H9 (cell line): Measurements from ENCODE around the gene LOC128125822.
A peak's percentile ranks its signal among the peaks of the same experiment; 100 is the strongest.

Source experiments
- DNase-seq: peaks from one replicate; pipeline ENCODE4 v3.0.0-alpha.2; 2017
- H2AFZ ChIP-seq: one replicate; pipeline ENCODE4 v1.6.1; 2013; ENCODE audit warnings: mild to moderate bottlenecking, low read length, control low read depth, moderate library complexity
- H2AK5ac ChIP-seq: 2 replicates; pipeline ENCODE4 v1.6.1; 2013; ENCODE audit warnings: low read length, control low read depth, mixed read lengths; ENCODE audit not compliant: insufficient read length
- H2BK120ac ChIP-seq: one replicate; pipeline ENCODE4 v1.6.1; 2013; ENCODE audit warnings: low read depth, mild to moderate bottlenecking, low read length, control low read depth, inconsistent platforms; ENCODE audit not compliant: poor library complexity, severe bottlenecking
- H2BK12ac ChIP-seq: 2 replicates; pipeline ENCODE4 v1.6.1; 2013; ENCODE audit warnings: low read length, control low read depth, mixed read lengths, low read depth; ENCODE audit not compliant: insufficient read length
- H2BK15ac ChIP-seq: 2 replicates; pipeline ENCODE4 v1.6.1; 2013; ENCODE audit warnings: low read depth, low read length, control low read depth
- H2BK20ac ChIP-seq: one replicate; pipeline ENCODE4 v1.6.1; 2013; ENCODE audit warnings: low read depth, mild to moderate bottlenecking, low read length, control low read depth, inconsistent platforms; ENCODE audit not compliant: poor library complexity, severe bottlenecking
- H2BK5ac ChIP-seq: 2 replicates; pipeline ENCODE4 v1.6.1; 2013; ENCODE audit warnings: low read length, control low read depth, mixed read lengths; ENCODE audit not compliant: insufficient read length
- H3K14ac ChIP-seq: 2 replicates; pipeline ENCODE4 v1.6.1; 2013; ENCODE audit warnings: low read length, control low read depth; ENCODE audit not compliant: insufficient read depth
- H3K18ac ChIP-seq: 2 replicates; pipeline ENCODE4 v1.6.1; 2013; ENCODE audit warnings: low read depth, mild to moderate bottlenecking, mixed read lengths, low read length, control low read depth; ENCODE audit not compliant: insufficient read length
- H3K23ac ChIP-seq: 2 replicates; pipeline ENCODE4 v1.6.1; 2013; ENCODE audit warnings: low read length, control low read depth, mixed read lengths, low read depth; ENCODE audit not compliant: insufficient read length
- H3K23me2 ChIP-seq: 2 replicates; pipeline ENCODE4 v1.6.1; 2013; ENCODE audit warnings: low read depth, mild to moderate bottlenecking, mixed read lengths, low read length, control low read depth; ENCODE audit not compliant: insufficient read length, poor library complexity, severe bottlenecking
- H3K27ac ChIP-seq: 2 replicates; pipeline ENCODE4 v1.5.1; 2013; ENCODE audit warnings: low read length, control low read depth, mixed read lengths, low read depth; ENCODE audit not compliant: insufficient read length
- H3K27me3 ChIP-seq: 2 replicates; pipeline ENCODE4 v1.6.1; 2013; ENCODE audit warnings: low read length, control low read depth, inconsistent platforms; ENCODE audit not compliant: insufficient read depth
- H3K4ac ChIP-seq: 2 replicates; pipeline ENCODE4 v1.6.1; 2013; ENCODE audit warnings: low read depth, mild to moderate bottlenecking, control low read depth, inconsistent platforms, low read length, moderate library complexity
- H3K4me1 ChIP-seq: 2 replicates; pipeline ENCODE4 v1.6.1; 2013; ENCODE audit warnings: low read length, control low read depth, inconsistent platforms; ENCODE audit not compliant: insufficient read depth
- H3K4me2 ChIP-seq: 2 replicates; pipeline ENCODE4 v1.6.1; 2013; ENCODE audit warnings: low read length, control low read depth, mixed read lengths; ENCODE audit not compliant: insufficient read length, insufficient read depth
- H3K56ac ChIP-seq: 2 replicates; pipeline ENCODE4 v1.6.1; 2013; ENCODE audit warnings: low read depth, mild to moderate bottlenecking, mixed read lengths, low read length, control low read depth; ENCODE audit not compliant: insufficient read length
- H3K79me1 ChIP-seq: 2 replicates; pipeline ENCODE4 v1.6.1; 2013; ENCODE audit warnings: low read depth, mild to moderate bottlenecking, moderate library complexity, low read length, control low read depth, inconsistent platforms; ENCODE audit not compliant: insufficient read depth, poor library complexity, severe bottlenecking
- H3K79me2 ChIP-seq: 2 replicates; pipeline ENCODE4 v1.6.1; 2013; ENCODE audit warnings: low read length, control low read depth, inconsistent platforms; ENCODE audit not compliant: insufficient read depth
- H3K9ac ChIP-seq: 2 replicates; pipeline ENCODE4 v1.6.1; 2013; ENCODE audit warnings: low read length, control low read depth, mixed read lengths; ENCODE audit not compliant: insufficient read length; ENCODE audit errors: extremely low read depth
- H3K9me3 ChIP-seq: one replicate; pipeline ENCODE4 v1.6.1; 2013; ENCODE audit warnings: low read depth, low read length, inconsistent platforms; ENCODE audit not compliant: control insufficient read depth
- H3T11ph ChIP-seq: one replicate; pipeline ENCODE4 v1.6.1; 2013; ENCODE audit warnings: mild to moderate bottlenecking, low read length, control low read depth, inconsistent platforms
- H4K20me1 ChIP-seq: one replicate; pipeline ENCODE4 v1.6.1; 2013; ENCODE audit not compliant: control insufficient read depth, insufficient read length, insufficient read depth
- H4K5ac ChIP-seq: 2 replicates; pipeline ENCODE4 v1.6.1; 2013; ENCODE audit warnings: low read depth, mild to moderate bottlenecking, mixed read lengths, low read length, control low read depth; ENCODE audit not compliant: insufficient read length
- H4K8ac ChIP-seq: replicated peaks from 2 replicates; pipeline ENCODE4 v1.6.1; 2013; ENCODE audit warnings: low read length, control low read depth, mixed read lengths, low read depth; ENCODE audit not compliant: insufficient read length
- H4K91ac ChIP-seq: 2 replicates; pipeline ENCODE4 v1.6.1; 2013; ENCODE audit warnings: low read depth, mild to moderate bottlenecking, moderate library complexity, mixed read lengths, low read length, control low read depth; ENCODE audit not compliant: insufficient read length
- H3K27ac Mint-ChIP-seq, 3 experiments: 2 replicates in 2 of 3; 3 replicates in 1 of 3; pipeline ENCODE4 v1.8.0; 2020 to 2021; ENCODE audit warnings: mixed read lengths in 3 of 3, mild to moderate bottlenecking in 1 of 3, moderate library complexity in 1 of 3
- H3K27me3 Mint-ChIP-seq: 2 replicates; pipeline ENCODE4 v1.8.0; 2021; ENCODE audit warnings: low read depth, mild to moderate bottlenecking, moderate library complexity, mixed read lengths
- H3K36me3 Mint-ChIP-seq, 3 experiments: 2 replicates in 2 of 3; 3 replicates in 1 of 3; pipeline ENCODE4 v1.8.0; 2020 to 2021; ENCODE audit warnings: low read depth in 3 of 3, mixed read lengths in 3 of 3; ENCODE audit not compliant: insufficient read depth in 1 of 3
- H3K4me1 Mint-ChIP-seq, 2 experiments: 2 replicates each; pipeline ENCODE4 v1.8.0; 2020; ENCODE audit warnings: mixed read lengths in 2 of 2
- H3K4me3 Mint-ChIP-seq, 2 experiments: 2 replicates in 1 of 2; 3 replicates in 1 of 2; pipeline ENCODE4 v1.8.0; 2020 to 2021; ENCODE audit warnings: mild to moderate bottlenecking in 2 of 2, mixed read lengths in 2 of 2, moderate library complexity in 1 of 2
- H3K9me3 Mint-ChIP-seq, 2 experiments: 2 replicates in 1 of 2; 3 replicates in 1 of 2; pipeline ENCODE4 v1.8.0; 2020; ENCODE audit warnings: mild to moderate bottlenecking in 2 of 2, mixed read lengths in 2 of 2, moderate library complexity in 1 of 2
- CTCF ChIP-seq: fragments of 200-600 bp; sonication (generic); conservative IDR thresholded peaks from 3 replicates; pipeline ENCODE4 v1.8.0; 2021; ENCODE audit warnings: antibody characterized with exemption, mild to moderate bottlenecking
- WGBS: extraction: QIAGEN DNeasy Blood & Tissue Kit; methylation state at CpG from one replicate; pipeline ENCODE4 v1.1.7; 2013; ENCODE audit warnings: missing lambda C conversion rate, low lambda C conversion rate, mixed read lengths; ENCODE audit not compliant: insufficient read length; ENCODE audit errors: extremely low coverage; 5-methylcytosine and 5-hydroxymethylcytosine counted together

The LOC128125822 gene

GRCh38 chr6:63527658-63528514 lies 44.4 kb upstream of the LOC128125822 start:
- Histone ChIP-seq H3T11ph (no peak overlapping the region), H2BK15ac (no peak overlapping the region), H4K5ac (no peak overlapping the region), H3K27me3 (no peaks in the 10 kb centered on the region), H3K23me2 (no peaks in the 10 kb centered on the region), H3K27ac (no peak overlapping the region), H3K23ac (no peak overlapping the region), H2BK5ac (no peak overlapping the region), H3K4me2 (no peak overlapping the region), H3K18ac (no peak overlapping the region), H2AFZ (no peak overlapping the region), H4K91ac (no peak overlapping the region), H3K9ac (no peak overlapping the region), H2BK120ac (no peak overlapping the region), H3K4me1 (no peaks in the 10 kb centered on the region), H2BK20ac (no peak overlapping the region), H3K4ac (no peak overlapping the region), H2AK5ac (no peak overlapping the region), H3K79me2 (no peaks in the 10 kb centered on the region), H3K56ac (no peak overlapping the region), H3K9me3 (no peaks in the 10 kb centered on the region), H4K20me1 (no peaks in the 10 kb centered on the region), H3K14ac (no peak overlapping the region), H3K79me1 (no peaks in the 10 kb centered on the region), H2BK12ac (no peak overlapping the region), H4K8ac (peak overlapping the region; percentile 38)
- Mint-ChIP-seq H3K27ac (no peak overlapping the region), H3K27me3 (no peaks in the 10 kb centered on the region; the same call in 1 of the 2 replicates), H3K4me3 (no peak overlapping the region), H3K9me3 (no peaks in the 10 kb centered on the region), H3K4me1 (no peaks in the 10 kb centered on the region), H3K36me3 (no peaks in the 10 kb centered on the region)
- no peak for TF ChIP-seq CTCF
- no peak for DNase-seq
- no CpG with 5 or more reads among the region's 6 CpGs for WGBS
